Cardiac muscle cell (in vitro differentiated cells and primary cell): ENCODE measurements around the gene PPP1R9A. TPM values are rescaled to one million over a fixed set of nuclear protein-coding genes. Genes with fewer than 3 reads are reported as not detected.

Experiments used
- DNase-seq, 2 donors: peaks; one replicate each; pipeline versions ENCODE4 v3.0.0 to v3.0.0-alpha.2; 2010 to 2017; ENCODE audit warnings: low read depth in 1 of 2, low spot score in 1 of 2
- H3K27ac ChIP-seq: fragments of 200-600 bp; sonication (generic); 2 replicates; pipeline ENCODE4 v1.5.1; 2016
- H3K27me3 ChIP-seq: fragments of 200-600 bp; sonication (generic); 2 replicates; pipeline ENCODE4 v1.6.0; 2016; ENCODE audit warnings: control low read depth
- H3K36me3 ChIP-seq: fragments of 200-600 bp; sonication (generic); 2 replicates; pipeline ENCODE4 v1.5.1; 2016; ENCODE audit warnings: control low read depth
- H3K4me1 ChIP-seq: fragments of 200-600 bp; sonication (generic); 2 replicates; pipeline ENCODE4 v1.8.1; 2017; ENCODE audit warnings: low read depth, mild to moderate bottlenecking, mixed run types
- H3K4me3 ChIP-seq: fragments of 200-600 bp; sonication (generic); 2 replicates; pipeline ENCODE4 v1.5.1; 2016; ENCODE audit warnings: mild to moderate bottlenecking
- H3K9me3 ChIP-seq: fragments of 200-600 bp; sonication (generic); 2 replicates; pipeline ENCODE4 v1.5.1; 2017; ENCODE audit warnings: low read depth, mild to moderate bottlenecking, control low read depth
- CTCF ChIP-seq: IDR thresholded peaks from 2 replicates; pipeline ENCODE4 v1.5.1; 2012; ENCODE audit warnings: low read depth, mild to moderate bottlenecking, low read length
- polyA plus RNA-seq: library from polyadenylated mRNA; unstranded; fragments of >200 nt; fragmentation: Nextera tagmentation; extraction: Ambion mirVana; gene quantifications from 2 replicates; pipeline ENCODE4 v1.2.1, GENCODE V29; 2016
- total RNA-seq: library from RNA; depleted of rRNA; stranded (reverse); fragments of >200 nt; gene quantifications from 2 replicates; pipeline ENCODE4 v1.2.3, GENCODE V29; 2016

The PPP1R9A gene
- total and polyA plus RNA-seq, 2 experiments from 2014 or later = 21.4 to 41.5 TPM

GRCh38 chr7:95297041-95297440 is 389.6 kb downstream of the PPP1R9A start:
- Histone ChIP-seq H3K9me3 (no peaks in the 10 kb centered on the region), H3K27ac (no peak overlapping the region), H3K36me3 (no peaks in the 10 kb centered on the region), H3K27me3 (no peaks in the 10 kb centered on the region), H3K4me3 (no peak overlapping the region), H3K4me1 (no peaks in the 10 kb centered on the region)
- DNase-seq = no peak
- TF ChIP-seq CTCF = no peak

- no peaks in the 10 kb centered on the region for H3K27me3 ChIP-seq
- no peak overlapping the region for H3K4me3 ChIP-seq
- TF ChIP-seq CTCF = no peak
- no peaks in the 10 kb centered on the region for H3K4me1 ChIP-seq
- no peak for DNase-seq
- H3K27ac ChIP-seq = no peak overlapping the region
- no peaks in the 10 kb centered on the region for H3K36me3 ChIP-seq
- no peaks in the 10 kb centered on the region for H3K9me3 ChIP-seq
These were observed 390.7 kb downstream of the PPP1R9A start for GRCh38 chr7:95298091-95298490.

GRCh38 chr7:95303013-95303905 is 395.9 kb downstream of the PPP1R9A start:
- Histone ChIP-seq H3K4me3 (no peak overlapping the region), H3K4me1 (no peaks in the 10 kb centered on the region), H3K27ac (no peak overlapping the region), H3K27me3 (no peaks in the 10 kb centered on the region), H3K36me3 (no peaks in the 10 kb centered on the region), H3K9me3 (no peaks in the 10 kb centered on the region)
- DNase-seq = no peak
- TF ChIP-seq CTCF = no peak

GRCh38 chr7:95304990-95305389 is 397.6 kb downstream of the PPP1R9A start:
- peak in 1 of 2 donors; percentile 11 for DNase-seq
- Histone ChIP-seq H3K27me3 (no peaks in the 10 kb centered on the region), H3K9me3 (no peaks in the 10 kb centered on the region), H3K27ac (no peak overlapping the region), H3K4me3 (no peak overlapping the region), H3K36me3 (no peaks in the 10 kb centered on the region), H3K4me1 (no peaks in the 10 kb centered on the region)
- no peak for TF ChIP-seq CTCF

- H3K27ac ChIP-seq = no peak overlapping the region
- H3K4me1 ChIP-seq = no peaks in the 10 kb centered on the region
- H3K36me3 ChIP-seq = no peaks in the 10 kb centered on the region
- no peak for TF ChIP-seq CTCF
- H3K9me3 ChIP-seq = no peaks in the 10 kb centered on the region
- DNase-seq = no peak
- H3K4me3 ChIP-seq = no peak overlapping the region
- no peaks in the 10 kb centered on the region for H3K27me3 ChIP-seq
These were observed 402.6 kb downstream of the PPP1R9A start for GRCh38 chr7:95309951-95310350.
